ENCODE data around the gene MALSU1.

MALSU1 gene

DNA sequence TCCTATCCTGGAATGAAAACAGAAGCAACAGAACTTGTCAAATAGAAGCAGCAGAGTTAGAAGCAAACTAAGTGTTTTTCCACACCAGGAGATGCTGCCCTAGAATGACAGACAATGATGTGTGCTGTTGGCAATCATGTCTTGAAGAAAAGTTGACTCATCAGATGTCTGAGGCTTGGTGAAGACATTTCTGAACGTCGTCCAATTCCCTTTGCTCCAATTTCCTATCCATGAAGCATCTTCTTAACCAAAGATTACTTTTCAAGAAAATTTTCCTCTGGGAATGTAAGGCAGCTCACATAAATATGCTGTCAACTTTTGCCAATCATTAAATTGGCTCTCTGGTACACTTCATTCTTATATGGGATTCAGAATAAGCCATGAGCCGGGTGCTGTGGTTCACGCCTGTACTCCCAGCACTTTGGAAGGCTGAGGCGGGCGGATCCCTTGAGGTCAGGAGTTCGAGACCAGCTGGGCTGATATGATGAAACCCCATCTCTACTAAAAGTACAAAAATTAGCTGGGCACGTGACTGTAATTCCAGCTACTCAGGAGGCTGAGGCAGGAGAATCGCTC lies 34.6 kb downstream of the MALSU1 start:
- no peak overlapping the region for H3K27ac ChIP-seq

GRCh38 chr7:23334482-23335056 lies 35.4 kb downstream of the MALSU1 start:
- H3K27ac ChIP-seq = no peak overlapping the region
- TF ChIP-seq, protein P1, sequence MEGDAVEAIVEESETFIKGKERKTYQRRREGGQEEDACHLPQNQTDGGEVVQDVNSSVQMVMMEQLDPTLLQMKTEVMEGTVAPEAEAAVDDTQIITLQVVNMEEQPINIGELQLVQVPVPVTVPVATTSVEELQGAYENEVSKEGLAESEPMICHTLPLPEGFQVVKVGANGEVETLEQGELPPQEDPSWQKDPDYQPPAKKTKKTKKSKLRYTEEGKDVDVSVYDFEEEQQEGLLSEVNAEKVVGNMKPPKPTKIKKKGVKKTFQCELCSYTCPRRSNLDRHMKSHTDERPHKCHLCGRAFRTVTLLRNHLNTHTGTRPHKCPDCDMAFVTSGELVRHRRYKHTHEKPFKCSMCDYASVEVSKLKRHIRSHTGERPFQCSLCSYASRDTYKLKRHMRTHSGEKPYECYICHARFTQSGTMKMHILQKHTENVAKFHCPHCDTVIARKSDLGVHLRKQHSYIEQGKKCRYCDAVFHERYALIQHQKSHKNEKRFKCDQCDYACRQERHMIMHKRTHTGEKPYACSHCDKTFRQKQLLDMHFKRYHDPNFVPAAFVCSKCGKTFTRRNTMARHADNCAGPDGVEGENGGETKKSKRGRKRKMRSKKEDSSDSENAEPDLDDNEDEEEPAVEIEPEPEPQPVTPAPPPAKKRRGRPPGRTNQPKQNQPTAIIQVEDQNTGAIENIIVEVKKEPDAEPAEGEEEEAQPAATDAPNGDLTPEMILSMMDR (conservative IDR thresholded peaks at IDR 0.05) = no peak

More for the DNA sequence above, 34.6 kb downstream of the MALSU1 start:
- TF ChIP-seq, protein P1 (conservative IDR thresholded peaks at IDR 0.05) = no peak

- no peak overlapping the region for H3K27ac ChIP-seq
- TF ChIP-seq, protein P1 (conservative IDR thresholded peaks at IDR 0.05) = no peak
Measured at GRCh38 chr7:23335136-23335535, 36.0 kb downstream of the MALSU1 start.

DNA sequence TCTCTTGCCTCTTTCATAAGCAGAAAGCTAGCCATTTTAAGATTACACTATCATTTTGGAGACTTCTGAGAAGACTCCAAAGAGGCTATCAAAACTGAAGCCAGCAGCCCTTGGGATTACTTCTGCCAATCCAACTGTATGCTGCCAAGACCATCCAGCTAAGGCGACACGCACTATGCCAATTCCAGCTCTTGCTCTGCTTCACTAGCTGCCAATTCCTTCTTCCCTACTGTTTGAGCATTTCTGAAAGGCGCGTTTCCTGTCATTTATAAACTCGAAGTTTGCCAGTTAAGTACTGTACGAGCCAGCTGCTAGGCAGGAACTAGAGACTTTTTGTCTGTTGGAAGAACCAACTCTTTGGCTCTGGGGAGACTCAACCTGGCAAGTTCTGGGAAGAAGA lies 36.5 kb downstream of the MALSU1 start:
- TF ChIP-seq, protein P1 (conservative IDR thresholded peaks at IDR 0.05) = no peak
- H3K27ac ChIP-seq = no peak overlapping the region

- H3K27ac ChIP-seq = no peak overlapping the region
- TF ChIP-seq, protein P1 (conservative IDR thresholded peaks at IDR 0.05) = no peak
Measured at GRCh38 chr7:23336086-23336485, 36.9 kb downstream of the MALSU1 start.

DNA sequence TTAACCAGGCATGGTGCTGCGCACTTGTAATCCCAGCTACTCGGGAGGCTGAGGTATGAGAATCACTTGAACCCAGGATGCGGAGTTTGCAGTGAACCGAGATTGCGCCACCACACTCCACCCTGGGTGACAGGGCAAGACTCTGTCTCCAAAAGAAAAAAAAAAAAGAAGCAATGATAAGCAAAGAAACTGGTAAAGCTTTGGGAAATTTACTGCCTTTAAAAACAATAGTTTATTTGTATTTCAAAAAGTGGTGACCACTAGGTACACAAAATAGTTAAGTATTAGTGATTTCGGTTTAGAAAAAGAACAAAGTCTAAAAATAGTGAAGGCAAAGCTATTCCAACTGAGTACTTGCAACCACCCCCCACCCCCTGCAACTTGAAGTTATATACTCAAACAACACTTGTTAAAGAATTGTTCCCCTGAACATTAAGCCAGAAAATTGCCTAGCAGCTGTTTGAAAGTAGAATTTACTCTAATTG lies 37.7 kb downstream of the MALSU1 start:
- TF ChIP-seq, protein P1 (conservative IDR thresholded peaks at IDR 0.05) = no peak
- no peak overlapping the region for H3K27ac ChIP-seq

DNA sequence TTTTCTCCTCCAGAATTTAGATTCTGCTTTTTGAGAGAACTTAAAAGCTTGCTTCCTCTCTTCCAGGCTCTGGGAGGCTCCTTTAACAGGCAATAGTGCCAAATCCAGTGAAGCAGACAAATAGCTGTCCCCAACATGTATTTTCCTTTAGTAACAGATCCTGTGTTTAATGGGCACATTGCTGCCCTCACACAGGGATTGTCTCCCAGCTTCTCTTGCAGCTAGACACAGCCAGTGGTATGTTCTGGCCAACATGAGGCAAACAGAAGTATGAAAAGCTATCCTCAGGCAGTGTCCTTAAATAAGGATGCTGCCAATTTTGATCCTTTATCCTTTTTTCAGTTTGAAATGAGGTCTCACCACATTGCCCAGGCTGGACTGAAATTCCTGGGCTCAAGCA lies 38.2 kb downstream of the MALSU1 start:
- TF ChIP-seq, protein P1 (conservative IDR thresholded peaks at IDR 0.05) = no peak
- no peak overlapping the region for H3K27ac ChIP-seq

Data from VCaP (cell line).